ENCODE measurements around the gene TRAPPC3L.
A peak's percentile ranks its signal among the peaks of the same experiment; 100 is the strongest.

Gene TRAPPC3L

DNA sequence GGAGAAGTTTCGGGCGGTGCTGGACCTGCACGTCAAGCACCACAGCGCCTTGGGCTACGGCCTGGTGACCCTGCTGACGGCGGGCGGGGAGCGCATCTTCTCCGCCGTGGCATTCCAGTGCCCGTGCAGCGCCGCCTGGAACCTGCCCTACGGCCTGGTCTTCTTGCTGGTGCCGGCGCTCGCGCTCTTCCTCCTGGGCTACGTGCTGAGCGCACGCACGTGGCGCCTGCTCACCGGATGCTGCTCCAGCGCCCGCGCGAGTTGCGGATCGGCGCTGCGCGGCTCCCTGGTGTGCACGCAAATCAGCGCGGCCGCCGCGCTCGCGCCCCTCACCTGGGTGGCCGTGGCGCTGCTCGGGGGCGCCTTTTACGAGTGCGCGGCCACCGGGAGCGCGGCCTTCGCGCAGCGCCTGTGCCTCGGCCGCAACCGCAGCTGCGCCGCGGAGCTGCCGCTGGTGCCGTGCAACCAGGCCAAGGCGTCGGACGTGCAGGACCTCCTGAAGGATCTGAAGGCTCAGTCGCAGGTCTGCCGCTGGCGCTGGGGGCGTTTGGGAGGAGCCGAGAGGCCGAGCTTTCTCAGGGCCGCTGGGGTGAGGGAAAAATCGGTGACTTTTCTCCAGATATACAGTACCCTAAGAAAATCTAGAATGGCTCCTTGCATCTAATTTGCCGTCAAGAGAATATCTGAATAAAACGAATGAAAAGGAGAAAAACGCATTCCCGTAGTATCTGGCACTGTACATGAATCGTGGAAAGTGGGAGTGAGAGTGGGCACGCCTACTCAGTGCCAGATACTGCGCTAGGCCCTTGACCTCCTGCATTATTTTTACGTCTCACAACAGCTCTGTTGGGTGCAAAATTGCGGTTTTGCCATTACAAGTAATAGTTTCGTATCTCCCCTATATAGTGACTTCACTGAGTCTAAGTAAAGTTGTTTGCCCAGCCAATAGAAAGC lies 83.3 kb downstream of the TRAPPC3L start:
- DNase-seq (ENCODE audit: low spot score): no peak

DNA sequence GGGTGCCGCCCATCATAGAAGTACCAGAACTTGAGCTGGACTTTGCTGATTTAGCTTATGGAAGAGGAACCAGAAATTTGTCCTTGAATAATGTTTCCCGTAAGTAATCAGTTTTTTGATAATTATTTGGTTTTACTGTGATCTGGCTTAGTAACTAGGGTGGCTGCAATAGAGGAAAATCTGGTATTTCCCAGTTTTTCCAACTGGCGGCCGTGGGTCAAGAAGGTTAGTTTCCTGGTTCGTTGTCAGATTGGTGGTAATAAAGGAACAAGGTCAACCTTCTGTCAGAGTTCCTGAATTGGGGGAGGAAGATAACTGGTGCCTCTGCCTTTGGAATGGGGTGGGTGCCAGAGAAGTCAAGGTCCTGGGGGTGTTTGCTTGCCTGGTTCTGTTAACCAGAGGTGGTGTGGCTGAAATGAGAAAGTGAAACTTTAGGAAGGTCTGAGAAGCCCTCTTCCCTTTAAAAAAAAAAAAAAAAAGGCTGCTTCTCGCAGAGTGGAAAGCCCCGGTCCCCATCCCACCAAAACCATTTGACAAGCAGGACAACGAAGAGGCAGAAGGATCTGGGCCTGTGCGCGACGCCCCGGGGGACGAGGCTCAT lies 84.1 kb downstream of the TRAPPC3L start, which contains the start of gene CALHM6:
TSS of gene CALHM6 (plus strand) at position 45 of the 601 bp plus-strand sequence. CDS start at position 600, 555 bp downstream.
- no peak for DNase-seq (ENCODE audit: low spot score)

DNA sequence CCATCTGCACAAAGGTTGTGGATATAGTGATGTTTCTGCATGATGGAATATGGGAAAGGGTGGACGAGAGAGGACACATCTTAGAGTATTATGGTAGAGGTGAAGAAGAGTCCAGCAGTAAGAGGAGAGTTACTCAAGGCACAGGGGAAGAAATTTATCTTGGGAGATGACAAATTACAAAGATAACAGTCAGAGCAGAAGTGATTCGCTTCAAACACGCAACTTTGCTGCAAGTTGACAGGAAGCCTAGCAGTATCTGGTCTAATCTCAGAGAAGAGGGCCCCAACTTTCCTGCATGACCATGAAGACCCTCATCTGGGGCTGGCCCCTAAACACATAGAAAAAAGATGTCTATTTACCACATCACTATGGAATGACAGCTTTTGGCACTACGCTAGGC lies 85.6 kb downstream of the TRAPPC3L start:
- DNase-seq (ENCODE audit: low spot score): no peak

DNA sequence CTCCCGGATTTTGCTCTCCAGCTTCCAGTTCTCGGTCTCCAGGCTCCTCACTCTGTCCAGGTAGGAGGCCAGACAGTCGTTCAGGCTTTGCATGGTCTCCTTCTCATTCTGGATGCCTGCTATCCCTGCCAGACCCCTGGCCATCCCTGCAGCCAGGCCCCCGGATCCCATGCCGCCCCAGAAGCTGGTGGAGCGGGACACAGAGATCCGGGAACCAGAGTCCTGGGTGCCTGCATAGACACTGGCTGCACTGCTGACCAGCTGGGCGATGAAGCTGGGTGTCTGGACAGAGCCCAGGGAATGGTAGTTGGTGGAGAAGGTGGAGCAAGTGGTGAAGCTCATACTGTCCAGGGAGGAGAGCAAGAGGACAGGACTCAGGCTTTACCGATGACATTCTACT lies 87.2 kb downstream of the TRAPPC3L start:
- DNase-seq (ENCODE audit: low spot score): no peak

DNA sequence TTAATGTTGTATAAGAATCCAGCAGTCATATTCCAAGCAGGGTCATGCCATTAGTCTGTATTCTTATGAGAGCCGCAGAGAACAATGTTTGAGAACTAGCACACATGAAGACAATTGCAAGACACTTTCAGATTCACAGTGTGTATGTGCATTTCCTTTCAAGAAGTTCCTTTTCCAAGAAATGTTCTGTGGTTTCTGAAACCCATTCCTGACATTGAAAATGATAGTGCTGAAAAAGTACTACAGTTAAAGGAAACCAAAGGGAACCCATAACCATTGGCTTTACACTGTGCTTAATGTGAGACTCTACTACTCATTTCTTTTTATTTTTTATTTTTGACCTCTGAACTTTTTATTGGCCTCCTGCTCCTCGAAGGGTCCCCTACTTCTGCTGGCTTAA lies 88.6 kb downstream of the TRAPPC3L start:
- no peak for DNase-seq (ENCODE audit: low spot score)

DNA sequence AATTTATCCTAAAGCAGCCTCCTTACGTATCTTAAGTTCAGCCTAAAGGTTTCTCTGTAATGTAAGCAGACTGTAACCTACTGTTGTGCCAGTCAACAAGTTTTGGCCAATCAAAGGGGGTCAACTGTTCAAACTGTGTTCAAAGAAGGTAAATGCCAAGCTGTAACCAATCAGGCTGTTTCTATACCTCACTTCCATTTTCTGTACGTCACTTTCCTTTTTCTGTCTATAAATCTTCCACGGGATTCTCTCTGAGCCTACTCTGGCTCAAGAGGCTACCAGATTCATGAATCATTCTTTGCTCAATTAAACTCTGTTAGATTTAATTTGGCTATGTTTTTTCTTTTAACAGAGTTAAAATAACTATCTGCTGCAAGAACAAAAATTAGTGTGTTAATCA lies 89.4 kb downstream of the TRAPPC3L start:
- DNase-seq (ENCODE audit: low spot score): no peak

DNA sequence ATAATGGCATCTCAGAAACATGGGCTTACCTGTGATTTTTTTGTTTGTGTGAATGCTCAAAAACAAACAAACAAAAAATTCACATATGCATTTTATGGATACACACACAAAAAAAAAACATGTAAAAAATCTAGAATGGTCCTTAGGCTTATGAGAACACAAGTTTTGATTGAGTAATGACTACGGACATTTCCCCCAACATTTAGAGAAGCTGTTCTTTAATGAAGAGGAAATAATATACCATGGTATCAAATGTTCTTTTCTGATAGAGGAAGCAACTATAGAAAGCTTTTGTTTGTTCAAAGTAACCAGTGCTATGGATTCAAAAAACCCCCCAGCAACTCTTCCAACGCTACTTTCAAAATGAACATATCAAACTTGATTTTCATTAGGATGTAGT lies 93.0 kb downstream of the TRAPPC3L start:
- DNase-seq (ENCODE audit: low spot score): no peak

DNA sequence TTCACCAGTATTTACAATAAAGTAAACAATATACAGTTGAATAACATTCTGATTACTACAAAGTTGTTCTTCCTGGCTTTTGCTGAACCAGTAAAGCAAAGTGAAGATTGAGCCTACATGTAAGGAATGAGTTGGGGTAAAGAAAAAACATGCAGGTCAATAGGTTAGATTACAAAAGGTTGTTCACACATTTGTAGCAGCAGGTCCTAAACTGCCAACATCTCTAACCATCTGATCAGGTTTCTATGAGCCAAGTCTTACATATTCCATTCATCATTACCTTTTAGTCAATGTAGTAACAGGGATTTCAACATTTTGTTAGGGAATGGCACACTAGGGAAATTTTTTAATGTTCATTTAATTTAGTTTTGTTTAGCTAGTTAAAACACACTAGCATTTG lies 93.6 kb downstream of the TRAPPC3L start:
- no peak for DNase-seq (ENCODE audit: low spot score)

DNA sequence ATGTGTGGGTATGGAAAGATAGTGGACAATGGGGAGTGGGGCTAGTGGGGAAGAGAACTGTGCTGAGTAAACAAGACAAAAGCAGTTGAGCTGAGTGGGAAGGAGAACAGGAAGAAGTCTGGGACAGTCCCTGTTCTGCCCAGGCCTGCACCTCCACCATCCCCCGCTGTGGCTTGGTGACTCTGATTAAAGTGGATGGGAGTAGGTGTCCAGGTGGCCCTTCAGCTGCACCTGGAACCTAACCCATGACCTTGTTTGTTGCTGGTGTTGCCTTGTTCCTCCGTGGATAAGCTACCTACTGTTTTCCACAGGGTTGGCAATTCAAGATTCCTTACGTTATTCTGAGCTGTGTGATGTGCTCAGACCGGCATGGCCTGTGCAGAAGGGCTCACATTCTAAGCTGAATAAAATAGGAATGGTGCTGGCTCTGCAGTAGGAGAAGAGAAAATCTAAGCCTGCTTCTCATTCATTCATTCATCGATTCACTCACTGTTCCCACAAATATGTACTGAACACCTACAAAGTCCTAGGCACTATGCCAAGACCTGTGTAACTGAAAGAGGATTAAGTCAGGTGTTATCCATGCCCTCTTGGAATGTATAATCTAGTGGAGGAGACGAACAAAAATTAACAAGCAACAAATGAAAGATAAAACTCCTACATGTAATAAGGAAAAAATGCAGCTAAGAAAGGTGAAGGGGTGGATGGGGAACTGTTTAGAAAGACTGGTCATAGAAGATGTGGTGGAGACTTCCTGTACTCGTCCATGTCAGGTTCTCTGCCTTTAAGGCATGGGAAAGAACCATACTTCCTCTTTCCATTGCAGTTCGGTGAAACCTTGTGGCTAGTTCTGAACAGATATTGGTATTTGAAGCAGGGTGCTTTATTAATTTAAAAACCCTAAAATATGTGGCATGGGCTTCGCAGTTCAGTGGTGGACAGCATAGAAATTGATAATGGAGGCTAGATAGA lies 94.4 kb downstream of the TRAPPC3L start:
- no peak for DNase-seq (ENCODE audit: low spot score)

DNA sequence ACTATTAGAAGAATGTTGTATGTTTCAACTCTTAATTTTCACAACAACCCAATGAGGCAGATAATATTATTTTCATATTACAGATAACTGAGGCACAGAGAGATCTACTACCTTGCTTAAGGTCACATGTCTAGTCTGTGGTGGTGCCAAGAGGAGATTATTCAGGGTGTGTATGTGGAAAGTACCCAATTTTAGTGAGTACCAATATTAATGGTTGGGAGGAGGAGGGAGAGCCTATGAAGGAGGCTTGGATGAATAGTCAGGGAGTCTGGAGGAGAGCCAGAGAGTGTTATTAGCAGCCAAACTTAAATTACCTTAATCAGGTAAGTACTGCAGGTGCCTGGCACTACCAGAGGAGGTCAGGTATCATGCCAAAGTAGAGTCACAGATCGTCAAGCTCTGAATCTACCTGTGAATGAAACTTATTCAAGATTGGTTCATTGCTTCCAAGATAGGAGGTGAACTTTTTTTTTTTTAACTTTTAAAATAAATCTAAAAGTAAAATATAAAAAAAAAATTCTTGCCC lies 95.2 kb downstream of the TRAPPC3L start:
- DNase-seq (ENCODE audit: low spot score): no peak

DNA sequence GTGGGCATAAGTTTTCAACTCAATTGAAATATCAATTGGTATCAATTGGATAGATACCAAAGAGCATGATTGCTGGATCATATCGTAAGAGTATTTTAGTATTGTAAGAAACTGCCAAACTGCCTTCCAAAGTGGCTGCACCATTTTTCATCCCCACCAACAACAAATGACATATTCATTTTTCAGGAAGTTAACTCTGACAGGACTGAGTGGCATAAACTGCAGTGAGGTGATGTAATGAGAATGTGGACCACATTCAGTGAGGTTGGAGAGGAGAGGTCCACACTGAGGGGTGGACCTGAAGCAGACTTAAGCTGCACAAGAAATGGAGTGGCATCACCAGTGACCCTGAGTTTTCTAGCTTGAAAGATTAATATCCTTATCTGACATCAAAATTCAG lies 95.9 kb downstream of the TRAPPC3L start:
- no peak for DNase-seq (ENCODE audit: low spot score)

DNA sequence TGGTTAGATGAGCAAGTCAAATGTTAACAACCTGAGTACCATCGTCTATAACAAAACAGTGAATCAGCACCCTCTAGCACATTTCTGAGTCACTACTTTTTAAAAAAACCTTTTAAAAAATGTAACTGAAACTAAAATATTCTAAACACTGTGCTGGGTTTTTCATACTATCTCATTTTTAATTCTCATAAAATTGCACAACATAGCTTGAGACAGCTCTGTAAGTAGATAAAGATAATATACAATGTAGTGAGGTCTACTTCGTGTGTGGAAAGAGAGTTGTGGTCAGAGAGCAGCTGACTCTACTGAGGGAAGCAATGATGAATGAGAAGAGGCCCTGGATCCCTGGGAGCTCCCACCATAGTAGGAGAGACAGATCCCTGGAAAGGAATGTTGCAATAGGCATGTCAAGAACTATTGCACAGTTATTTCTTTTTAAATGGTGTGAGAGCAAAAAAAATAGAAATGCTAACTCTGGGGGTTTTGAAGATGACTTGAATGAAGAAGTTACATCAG lies 97.9 kb downstream of the TRAPPC3L start:
- DNase-seq (ENCODE audit: low spot score): no peak

DNA sequence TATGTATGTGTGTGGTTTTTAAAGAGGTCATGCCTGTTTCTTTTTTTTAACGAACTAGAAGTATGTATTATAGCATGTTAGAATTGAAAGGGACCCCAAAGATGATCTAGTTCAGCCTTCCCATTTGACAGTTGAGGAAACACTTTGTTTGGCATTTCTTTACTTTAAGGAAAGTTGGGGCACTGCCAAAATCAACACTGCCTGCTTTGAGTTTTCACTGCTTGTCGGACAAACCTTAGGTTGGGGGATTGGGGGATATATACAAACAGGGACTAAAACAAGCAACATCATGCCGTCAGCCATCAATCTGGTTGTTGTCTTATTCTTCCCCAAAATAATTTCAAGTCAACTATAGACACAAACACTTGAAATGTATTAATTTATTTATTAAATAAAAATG lies 98.4 kb downstream of the TRAPPC3L start:
- no peak for DNase-seq (ENCODE audit: low spot score)

DNA sequence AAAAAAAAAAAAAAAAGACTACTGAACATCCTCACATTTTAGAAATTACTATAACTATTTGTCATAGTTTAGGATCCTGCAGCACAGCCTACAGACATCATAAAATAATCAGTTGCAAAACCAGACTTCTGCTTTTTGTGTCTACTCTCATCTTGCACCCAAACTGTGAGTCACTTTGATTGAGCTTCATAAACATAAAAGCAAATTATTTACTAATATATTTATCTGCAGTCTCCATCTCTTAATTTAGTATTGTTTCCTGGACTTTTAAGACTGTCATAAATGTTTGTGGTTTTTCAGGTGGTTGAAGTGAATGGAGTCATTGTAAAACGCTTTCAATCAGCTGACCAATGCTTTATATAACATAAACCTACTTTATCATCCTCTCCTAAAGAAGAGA lies 99.1 kb downstream of the TRAPPC3L start:
- DNase-seq (ENCODE audit: low spot score): peak; percentile 48

DNA sequence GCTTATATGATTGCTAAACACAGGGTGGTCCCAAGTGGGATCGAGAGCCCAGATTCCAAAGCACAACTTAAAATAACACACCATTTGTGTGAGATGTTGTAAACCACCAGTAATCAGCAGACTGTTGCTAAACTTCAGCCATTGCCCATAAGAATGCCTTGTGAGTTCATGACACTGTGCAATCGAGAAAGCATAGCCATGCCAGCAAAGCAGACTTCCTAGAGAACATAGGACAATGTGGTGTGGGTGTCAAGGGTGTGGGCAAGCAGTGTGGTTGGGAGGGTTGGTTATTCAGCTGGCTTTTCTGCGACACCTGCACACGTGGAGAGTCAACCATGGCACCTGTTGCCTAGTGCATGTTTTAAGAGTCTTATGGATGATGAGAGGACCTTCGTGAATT lies 100.4 kb downstream of the TRAPPC3L start:
- no peak for DNase-seq (ENCODE audit: low spot score)

Data from LoVo (cell line).